D341Med (cell line): ENCODE results near the gene ZNF451.
A peak's percentile ranks its signal among the peaks of the same experiment; 100 is the strongest.
"Not testable (repeated sequence)": the region's sequence is repeated elsewhere in the genome, so short reads cannot be mapped to it uniquely, and the experiment has no call there.

Experiments
- DNase-seq: peaks from one replicate; pipeline ENCODE4 v3.0.0; 2012; ENCODE audit warnings: low spot score

The ZNF451 gene

DNA sequence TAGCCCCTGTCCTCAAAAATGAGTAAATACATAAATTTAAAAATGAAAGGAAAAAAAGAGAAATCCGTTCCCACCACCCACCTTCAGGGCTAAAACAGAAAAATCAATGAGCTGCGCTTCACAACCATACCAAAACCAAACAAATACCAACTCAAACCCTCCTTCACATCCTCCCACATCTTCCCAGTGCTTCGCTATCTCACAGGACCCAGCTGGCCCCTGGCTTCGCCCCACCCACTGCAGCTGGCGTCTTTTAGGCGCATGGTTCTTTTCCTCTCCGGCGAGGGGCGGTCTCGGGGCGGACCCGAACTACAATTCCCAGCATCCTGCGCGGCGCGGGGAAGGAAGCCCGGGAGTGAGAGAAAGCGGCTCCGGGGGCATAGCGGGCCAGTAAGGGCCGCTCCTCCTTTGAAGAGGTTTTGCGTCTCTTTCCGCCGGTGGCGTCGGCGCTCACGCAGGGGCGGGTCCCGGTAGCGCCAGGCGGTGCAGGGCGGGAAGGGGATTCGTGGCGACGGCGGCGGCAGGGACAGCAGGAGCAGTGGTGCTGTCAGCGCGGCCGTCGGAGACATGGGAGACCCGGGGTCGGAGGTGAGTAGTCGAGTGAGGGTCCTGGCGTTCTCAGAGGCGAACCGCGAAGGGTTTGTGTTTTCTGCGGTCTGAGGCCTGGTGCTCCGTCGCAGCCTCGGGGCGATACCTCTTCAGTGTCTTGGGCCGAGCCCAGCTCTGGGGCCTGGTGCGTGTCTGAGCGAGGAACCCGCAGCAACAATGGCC, at the start of gene ZNF451:
TSS of gene ZNF451 (plus strand) at position 502 of the 771 bp plus-strand sequence. CDS start at position 568, 66 bp downstream.
- peak; percentile 96 for DNase-seq

DNA sequence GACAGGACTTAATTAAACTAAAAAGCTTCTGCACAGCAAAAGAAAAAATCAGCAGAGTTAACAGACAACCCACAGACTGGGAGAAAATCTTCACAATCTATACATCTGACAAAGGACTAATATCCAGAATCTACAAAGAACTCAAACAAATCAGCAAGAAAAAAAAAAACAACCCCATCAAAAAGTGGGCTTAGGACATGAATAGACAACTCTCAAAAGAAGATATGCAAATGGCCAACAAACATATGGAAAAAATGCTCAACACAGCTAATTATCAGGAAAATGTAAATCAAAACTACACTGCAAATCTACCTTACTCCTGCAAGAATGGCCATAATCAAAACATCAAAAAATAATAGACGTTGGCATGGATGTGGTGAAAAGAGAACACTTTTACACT, 45.9 kb upstream of the ZNF451 start:
- DNase-seq = not testable (repeated sequence)

- DNase-seq = no peak
Observed at GRCh38 chr6:57044568-57044967, 45.4 kb upstream of the ZNF451 start.

GRCh38 chr6:57046332-57047256, 43.4 kb upstream of the ZNF451 start, which contains the start of gene KIAA1586:
Gene KIAA1586 (plus strand): TSS chr6:57046693. CDS start chr6:57046756, 63 bp downstream.
- DNase-seq = peak; percentile 92

DNA sequence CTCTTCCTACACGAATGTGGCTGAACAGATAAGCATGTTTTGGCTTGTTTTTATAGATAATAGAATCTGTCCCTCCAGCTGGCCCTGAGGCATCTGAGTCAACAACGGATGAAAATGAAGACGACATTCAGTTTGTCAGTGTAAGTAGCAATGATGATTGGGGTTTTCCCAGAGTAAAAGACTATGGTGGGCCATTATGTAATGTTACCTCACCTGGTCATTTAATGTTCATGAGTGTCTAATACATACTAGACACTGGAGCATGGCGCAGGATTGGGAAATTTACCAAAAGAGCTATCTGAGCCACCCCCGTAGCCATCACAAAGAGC, 42.8 kb upstream of the ZNF451 start:
- not testable (repeated sequence) for DNase-seq

DNA sequence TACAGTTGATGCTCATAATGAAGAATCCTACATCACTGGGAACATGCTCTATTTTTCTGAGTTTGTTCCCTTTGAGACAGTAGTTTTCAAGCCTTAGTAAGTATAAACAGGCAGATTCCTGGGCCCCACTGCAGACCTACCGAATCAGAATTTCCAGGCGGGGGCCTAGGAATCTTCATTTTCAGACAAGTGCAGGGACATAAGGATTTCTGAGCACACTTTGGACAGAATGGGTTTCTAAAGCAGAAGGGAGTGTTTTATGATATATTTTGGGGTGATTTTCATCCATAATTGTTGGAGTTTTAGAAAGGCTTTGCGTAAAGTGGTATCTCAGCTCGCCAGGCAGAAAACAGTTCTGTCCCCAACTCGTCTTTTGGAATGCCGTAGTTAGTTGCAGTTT, 42.1 kb upstream of the ZNF451 start:
- not testable (repeated sequence) for DNase-seq

DNA sequence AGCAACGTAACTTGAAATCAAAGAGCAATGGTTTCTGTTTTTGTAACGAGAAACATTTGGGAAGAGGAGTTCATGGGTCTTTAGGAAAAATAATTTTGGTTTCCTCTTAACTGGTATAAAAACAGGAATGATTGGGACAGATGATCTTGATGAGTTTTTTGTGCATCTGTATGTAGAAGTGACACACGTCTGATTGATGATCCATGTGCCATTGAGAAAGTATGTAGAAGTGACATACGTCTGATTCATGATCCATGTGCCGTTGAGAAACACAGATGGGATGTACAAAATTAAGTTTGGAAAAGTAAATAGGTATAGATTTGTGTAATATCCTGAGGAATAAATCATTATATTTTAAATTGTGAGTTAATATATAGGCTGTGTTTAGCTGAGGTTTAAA, 41.4 kb upstream of the ZNF451 start:
- DNase-seq = no peak

DNA sequence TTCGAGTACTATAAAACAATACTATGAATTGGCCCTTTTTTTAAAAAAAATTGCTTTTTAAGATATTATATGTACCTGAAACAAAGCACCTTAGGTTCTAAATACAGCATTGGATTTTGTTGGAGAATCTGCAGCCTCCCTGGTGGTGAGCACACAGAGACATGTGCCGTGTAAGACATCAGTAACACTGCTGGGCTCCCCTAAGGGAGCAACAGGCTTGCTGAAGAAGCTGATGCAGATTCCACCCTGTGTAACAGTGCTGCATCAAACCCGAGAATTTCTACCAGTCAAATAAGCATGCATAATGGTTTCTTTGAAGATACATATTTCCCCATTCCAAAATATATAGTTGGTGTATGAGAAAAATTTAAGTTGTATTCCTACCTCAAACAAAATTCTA, 26.1 kb upstream of the ZNF451 start:
- no peak for DNase-seq

DNA sequence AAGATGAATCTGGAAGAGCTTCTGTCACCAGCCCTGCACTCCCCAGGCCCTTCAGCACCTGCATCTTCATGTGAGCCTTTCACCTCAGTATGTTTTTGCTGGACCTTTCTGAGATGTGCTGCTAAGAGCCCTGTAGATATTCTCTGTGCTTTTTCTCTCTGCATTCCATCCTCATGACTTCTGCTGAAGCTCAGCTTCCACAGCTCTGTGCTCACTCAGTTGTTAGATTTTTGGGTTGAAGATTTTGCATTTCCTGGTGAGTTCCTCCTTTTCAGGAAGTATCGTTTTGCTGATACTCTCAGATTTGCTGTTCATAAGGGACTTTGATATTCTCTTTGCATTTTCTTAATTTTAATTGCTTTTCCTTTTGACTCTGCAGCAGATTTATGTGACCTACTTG, 25.2 kb upstream of the ZNF451 start:
- no peak for DNase-seq

DNA sequence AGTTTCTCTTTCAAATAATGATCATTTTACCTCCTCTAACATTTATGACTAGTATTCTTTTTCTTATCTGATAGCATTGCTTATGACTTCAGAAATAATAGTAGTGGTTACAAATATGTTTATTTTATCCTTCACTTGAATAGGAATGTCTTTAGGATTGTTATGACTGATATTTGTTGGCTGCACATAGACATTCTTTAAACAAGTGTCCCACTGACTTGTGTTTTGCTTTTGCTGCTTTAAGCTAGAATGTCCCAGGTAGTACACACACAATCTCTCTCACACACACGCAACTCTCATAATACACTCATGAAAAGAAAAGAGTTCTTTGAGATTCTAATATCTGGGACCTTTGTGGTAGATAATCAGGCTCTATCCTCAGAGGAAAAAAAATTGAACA, 21.9 kb upstream of the ZNF451 start:
- no peak for DNase-seq

GRCh38 chr6:57069228-57069627, 20.8 kb upstream of the ZNF451 start:
- DNase-seq = no peak

DNA sequence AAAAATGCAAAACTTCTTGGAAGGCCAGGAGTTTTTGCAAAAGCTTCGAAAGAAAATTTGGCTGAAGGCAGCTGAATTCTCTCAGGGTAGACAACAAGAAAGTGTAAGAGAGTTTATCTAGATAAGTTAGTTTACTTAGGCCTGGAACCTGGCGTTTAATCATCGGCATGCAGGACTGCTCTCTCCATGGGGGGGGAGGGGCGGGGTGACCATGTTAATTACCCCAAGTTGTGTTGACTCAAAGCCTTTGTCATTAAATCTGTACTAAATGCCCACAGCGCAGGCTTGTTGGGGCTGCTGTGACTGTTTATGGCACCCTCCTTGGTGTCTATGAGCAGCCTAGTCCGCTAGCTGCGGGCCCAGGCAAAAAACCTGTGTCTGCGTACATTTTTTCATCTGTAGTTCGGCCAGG, 20.1 kb upstream of the ZNF451 start:
- no peak for DNase-seq

GRCh38 chr6:57072108-57072507, 17.9 kb upstream of the ZNF451 start:
- no peak for DNase-seq

- DNase-seq = no peak
Observed at GRCh38 chr6:57074383-57074782, 15.6 kb upstream of the ZNF451 start.

GRCh38 chr6:57075092-57075491, 14.9 kb upstream of the ZNF451 start:
- no peak for DNase-seq

DNA sequence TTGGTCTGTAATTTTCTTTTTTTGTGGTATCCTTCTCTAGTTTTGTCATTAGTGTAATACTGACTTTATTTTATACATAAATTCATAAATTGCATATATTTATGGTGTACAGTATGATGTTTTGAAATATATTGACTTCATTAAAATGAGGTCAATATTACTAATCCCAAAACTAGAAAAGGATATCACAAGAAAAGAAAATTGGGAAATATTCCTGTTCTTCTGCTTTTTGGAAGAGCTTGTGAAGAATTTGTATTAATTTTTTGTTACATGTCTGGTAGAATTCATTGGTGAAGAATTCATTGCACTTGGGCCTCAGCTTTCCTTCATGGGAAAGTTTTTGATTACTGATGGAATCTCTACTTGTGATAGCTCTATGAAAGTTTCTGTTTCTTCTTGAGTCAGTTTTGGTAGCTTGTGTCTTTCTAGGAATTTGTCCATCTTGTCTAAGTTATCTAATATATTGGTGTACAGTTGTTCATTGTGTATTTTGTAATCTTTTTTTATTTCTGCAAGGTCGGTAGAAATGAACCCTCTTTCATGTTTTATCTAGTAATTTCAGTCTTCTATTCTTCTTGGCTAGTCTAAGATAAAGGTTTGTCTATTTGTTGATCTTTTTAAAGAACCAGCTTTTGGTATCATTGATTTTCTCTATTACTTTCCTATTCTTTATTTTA, 11.3 kb upstream of the ZNF451 start:
- no peak for DNase-seq

GRCh38 chr6:57085471-57085870, 4.5 kb upstream of the ZNF451 start:
- DNase-seq = no peak

- no peak for DNase-seq
Observed at GRCh38 chr6:57086843-57087242, 3.1 kb upstream of the ZNF451 start.

DNA sequence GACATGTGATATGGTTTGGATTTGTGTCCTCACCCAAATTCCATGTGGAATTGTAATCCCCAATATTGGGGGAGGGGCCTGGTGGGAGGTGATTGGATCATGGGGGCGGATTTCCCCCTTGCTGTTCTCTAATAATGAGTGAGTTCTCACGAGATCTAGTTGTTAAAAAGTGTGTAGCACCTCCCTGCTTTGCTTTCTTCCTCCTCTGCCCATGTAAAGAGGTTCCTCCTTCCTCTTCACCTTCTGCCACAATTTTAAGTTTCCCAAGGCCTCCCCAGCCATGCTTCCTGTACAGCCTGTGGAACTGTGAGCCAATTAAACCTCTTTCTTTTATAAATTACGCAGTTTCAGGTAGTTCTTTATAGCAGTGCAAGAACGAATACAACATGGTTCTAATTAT, 2.1 kb upstream of the ZNF451 start:
- DNase-seq = no peak

GRCh38 chr6:57089265-57089664, 723 bp upstream of the ZNF451 start:
- DNase-seq = peak; percentile 23

GRCh38 chr6:57090458-57091067, 575 bp downstream of the ZNF451 start:
- DNase-seq = not testable (repeated sequence)

DNA sequence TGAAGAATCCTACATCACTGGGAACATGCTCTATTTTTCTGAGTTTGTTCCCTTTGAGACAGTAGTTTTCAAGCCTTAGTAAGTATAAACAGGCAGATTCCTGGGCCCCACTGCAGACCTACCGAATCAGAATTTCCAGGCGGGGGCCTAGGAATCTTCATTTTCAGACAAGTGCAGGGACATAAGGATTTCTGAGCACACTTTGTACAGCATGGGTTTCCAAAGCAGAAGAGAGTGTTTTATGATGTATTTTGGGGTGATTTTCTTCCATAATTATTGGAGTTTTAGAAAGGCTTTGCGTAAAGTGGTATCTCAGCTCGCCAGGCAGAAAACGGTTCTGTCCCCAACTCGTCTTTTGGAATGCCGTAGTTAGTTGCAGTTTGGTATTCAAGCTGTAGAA, 1.4 kb downstream of the ZNF451 start:
- not testable (repeated sequence) for DNase-seq
